Spinal cord (tissue), 10 donors: ENCODE measurements around the gene GSKIP. TPM values are rescaled to one million over a fixed set of nuclear protein-coding genes. Genes with fewer than 3 reads are reported as not detected.

ENCODE experiments used
- DNase-seq, 6 donors: peaks; one replicate each; pipeline versions ENCODE4 v3.0.0 to v3.0.0-alpha.2; 2013 to 2015; ENCODE audit warnings: low spot score in 6 of 6, low read depth in 4 of 6
- H3K27ac ChIP-seq: one replicate; pipeline ENCODE4 v1.5.1; 2013; ENCODE audit warnings: low read depth, low read length, control low read depth
- H3K27me3 ChIP-seq: one replicate; pipeline ENCODE4 v1.6.1; 2013; ENCODE audit warnings: low read length; ENCODE audit not compliant: control insufficient read depth, insufficient read depth
- H3K36me3 ChIP-seq: one replicate; pipeline ENCODE4 v1.6.1; 2013; ENCODE audit warnings: low read length; ENCODE audit not compliant: control insufficient read depth, insufficient read depth
- H3K4me1 ChIP-seq: one replicate; pipeline ENCODE4 v1.6.1; 2013; ENCODE audit warnings: low read length; ENCODE audit not compliant: control insufficient read depth, insufficient read depth
- H3K4me3 ChIP-seq: one replicate; pipeline ENCODE4 v1.5.1; 2013; ENCODE audit warnings: low read depth, low read length, control low read depth
- H3K9me3 ChIP-seq: one replicate; pipeline ENCODE4 v1.6.1; 2013; ENCODE audit warnings: low read length; ENCODE audit not compliant: control insufficient read depth, insufficient read depth
- WGBS: methylation state at CpG from one replicate; pipeline ENCODE4 v1.1.5; 2013; ENCODE audit warnings: missing lambda C conversion rate; ENCODE audit not compliant: insufficient coverage; 5-methylcytosine and 5-hydroxymethylcytosine counted together
- polyA plus RNA-seq, 2 donors: library from polyadenylated mRNA; unstranded; fragments of 120-200 nt; gene quantifications; one replicate each; pipeline ENCODE4 v1.2.1, GENCODE V29; 2013; ENCODE audit not compliant: insufficient read length in 2 of 2
- total RNA-seq, 2 donors: library from RNA; depleted of rRNA in 1 of 2; stranded (reverse); fragments of 120-200 nt in 1 of 2; fragments of >200 nt in 1 of 2; gene quantifications; one replicate each; pipeline versions ENCODE4 v1.2.3 to v1.2.4, GENCODE V29; 2013 to 2014
- donor health status: healthy.

Gene GSKIP
- total and polyA plus RNA-seq, 4 donors, result 20.1 to 41.7 (median 23.3) TPM

GRCh38 chr14:96407935-96408570, 44.7 kb downstream of the GSKIP start:
- no peak overlapping the region for H3K4me3 ChIP-seq
- DNase-seq, result no peak
- no peaks in the 10 kb centered on the region for H3K4me1 ChIP-seq
- H3K9me3 ChIP-seq, result no peaks in the 10 kb centered on the region
- no peaks in the 10 kb centered on the region for H3K27me3 ChIP-seq
- WGBS, result 80% methylated on average over 1 of the region's 3 CpGs
- no peak overlapping the region for H3K27ac ChIP-seq
- no peaks in the 10 kb centered on the region for H3K36me3 ChIP-seq

- H3K27me3 ChIP-seq, result no peaks in the 10 kb centered on the region
- 91% methylated on average over 5 of the region's 12 CpGs for WGBS
- H3K27ac ChIP-seq, result no peak overlapping the region
- H3K9me3 ChIP-seq, result no peaks in the 10 kb centered on the region
- H3K4me3 ChIP-seq, result no peak overlapping the region
- no peaks in the 10 kb centered on the region for H3K36me3 ChIP-seq
- no peaks in the 10 kb centered on the region for H3K4me1 ChIP-seq
- no peak for DNase-seq
Observed at GRCh38 chr14:96408608-96409007, 45.3 kb downstream of the GSKIP start.

GRCh38 chr14:96409701-96410100, 46.4 kb downstream of the GSKIP start:
- no peaks in the 10 kb centered on the region for H3K27me3 ChIP-seq
- H3K4me1 ChIP-seq, result no peaks in the 10 kb centered on the region
- no peaks in the 10 kb centered on the region for H3K36me3 ChIP-seq
- no peak overlapping the region for H3K27ac ChIP-seq
- WGBS, result 82% methylated on average over 5 of the region's 9 CpGs
- no peaks in the 10 kb centered on the region for H3K9me3 ChIP-seq
- DNase-seq, result no peak
- H3K4me3 ChIP-seq, result no peak overlapping the region

GRCh38 chr14:96410119-96410518, 46.8 kb downstream of the GSKIP start:
- Histone ChIP-seq H3K27me3 (no peaks in the 10 kb centered on the region), H3K36me3 (no peaks in the 10 kb centered on the region), H3K27ac (no peak overlapping the region), H3K4me1 (no peaks in the 10 kb centered on the region), H3K4me3 (no peak overlapping the region), H3K9me3 (no peaks in the 10 kb centered on the region)
- no peak for DNase-seq
- 88% methylated on average over 2 of the region's 4 CpGs for WGBS

- 100% methylated on average over 3 of the region's 5 CpGs for WGBS
- Histone ChIP-seq H3K27ac (no peak overlapping the region), H3K27me3 (no peaks in the 10 kb centered on the region), H3K36me3 (no peaks in the 10 kb centered on the region), H3K4me1 (no peaks in the 10 kb centered on the region), H3K9me3 (no peaks in the 10 kb centered on the region), H3K4me3 (no peak overlapping the region)
- no peak for DNase-seq
Observed at GRCh38 chr14:96413526-96413925, 50.2 kb downstream of the GSKIP start.

- H3K4me3 ChIP-seq, result no peak overlapping the region
- no CpG with 5 or more reads among the region's 2 CpGs for WGBS
- H3K9me3 ChIP-seq, result no peaks in the 10 kb centered on the region
- H3K4me1 ChIP-seq, result no peaks in the 10 kb centered on the region
- H3K36me3 ChIP-seq, result no peaks in the 10 kb centered on the region
- no peak overlapping the region for H3K27ac ChIP-seq
- H3K27me3 ChIP-seq, result no peaks in the 10 kb centered on the region
- no peak for DNase-seq
Observed at GRCh38 chr14:96415559-96415958, 52.2 kb downstream of the GSKIP start.

- no peaks in the 10 kb centered on the region for H3K36me3 ChIP-seq
- H3K27me3 ChIP-seq, result no peaks in the 10 kb centered on the region
- H3K9me3 ChIP-seq, result no peaks in the 10 kb centered on the region
- no peaks in the 10 kb centered on the region for H3K4me1 ChIP-seq
- H3K27ac ChIP-seq, result no peak overlapping the region
- H3K4me3 ChIP-seq, result no peak overlapping the region
- no peak for DNase-seq
- no CpG with 5 or more reads among the region's 1 CpG for WGBS
Observed at GRCh38 chr14:96416292-96416691, 53.0 kb downstream of the GSKIP start.

- no peaks in the 10 kb centered on the region for H3K36me3 ChIP-seq
- no peaks in the 10 kb centered on the region for H3K9me3 ChIP-seq
- H3K27ac ChIP-seq, result no peak overlapping the region
- no peaks in the 10 kb centered on the region for H3K27me3 ChIP-seq
- H3K4me1 ChIP-seq, result no peaks in the 10 kb centered on the region
- WGBS, result 73% methylated on average over 1 of the region's 2 CpGs
- no peak for DNase-seq
- H3K4me3 ChIP-seq, result no peak overlapping the region
Observed at GRCh38 chr14:96417254-96417653, 53.9 kb downstream of the GSKIP start.

- no peak overlapping the region for H3K4me3 ChIP-seq
- no peaks in the 10 kb centered on the region for H3K36me3 ChIP-seq
- no peaks in the 10 kb centered on the region for H3K27me3 ChIP-seq
- no peaks in the 10 kb centered on the region for H3K9me3 ChIP-seq
- DNase-seq, result no peak
- 100% methylated on average over 1 of the region's 4 CpGs for WGBS
- H3K4me1 ChIP-seq, result peaks cover 2% of the 10 kb centered on the region
- H3K27ac ChIP-seq, result no peak overlapping the region
Observed at GRCh38 chr14:96418075-96418474, 54.7 kb downstream of the GSKIP start.

GRCh38 chr14:96421236-96421635, 57.9 kb downstream of the GSKIP start:
- Histone ChIP-seq H3K36me3 (no peaks in the 10 kb centered on the region), H3K27ac (no peak overlapping the region), H3K4me1 (peaks cover 9% of the 10 kb centered on the region), H3K4me3 (no peak overlapping the region), H3K27me3 (no peaks in the 10 kb centered on the region), H3K9me3 (no peaks in the 10 kb centered on the region)
- 95% methylated on average over 5 of the region's 6 CpGs for WGBS
- no peak for DNase-seq
